GM21528 (cell line): ENCODE results near the gene PIK3R1.

Experiments
- ATAC-seq: cut with Tn5 transposase; IDR thresholded peaks from one replicate; pipeline ENCODE4 v1.9.1; 2021; ENCODE audit warnings: mild to moderate bottlenecking, moderate library complexity; ENCODE audit not compliant: unreplicated experiment, low FRiP score

PIK3R1 gene

DNA sequence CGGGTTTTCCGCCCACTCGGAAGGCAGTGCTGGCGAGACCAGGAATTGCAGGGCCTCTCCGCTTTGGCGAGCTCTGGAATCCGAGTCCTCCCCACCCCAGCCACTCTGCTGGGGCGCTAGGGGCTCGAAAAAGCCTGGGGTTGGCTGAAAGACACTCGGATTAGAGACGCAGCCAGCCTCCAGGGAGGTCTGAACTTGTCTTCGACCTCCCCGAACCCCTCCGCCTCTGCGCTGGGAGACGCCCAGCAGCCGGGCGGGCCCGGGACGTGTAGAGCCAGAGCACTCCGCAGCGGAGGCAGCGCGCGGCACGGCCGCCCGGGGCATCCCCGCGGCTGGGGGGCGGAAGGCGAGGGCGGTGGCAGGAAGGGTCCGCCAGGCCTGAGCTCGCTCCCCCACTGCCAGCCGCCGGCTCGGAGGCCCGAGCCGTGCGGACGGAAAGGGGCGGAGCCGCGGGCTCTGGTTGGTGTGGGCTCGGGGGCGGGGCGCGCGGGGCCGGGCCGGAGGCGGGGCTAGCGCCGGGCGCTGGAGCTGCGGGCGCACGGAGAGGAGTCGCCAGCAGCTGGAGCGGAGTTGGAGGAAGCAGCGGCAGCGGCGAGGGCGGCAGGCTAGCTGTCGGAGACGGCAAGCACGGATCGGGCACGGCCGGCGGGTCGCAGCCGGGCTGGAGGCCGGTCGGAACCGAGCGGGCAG is at the start of gene PIK3R1:
PIK3R1 (plus strand) TSS at position 549 of the 690 bp plus-strand sequence. CDS start 10,920 bp downstream, outside the sequence.
- peak; percentile 82 for ATAC-seq

DNA sequence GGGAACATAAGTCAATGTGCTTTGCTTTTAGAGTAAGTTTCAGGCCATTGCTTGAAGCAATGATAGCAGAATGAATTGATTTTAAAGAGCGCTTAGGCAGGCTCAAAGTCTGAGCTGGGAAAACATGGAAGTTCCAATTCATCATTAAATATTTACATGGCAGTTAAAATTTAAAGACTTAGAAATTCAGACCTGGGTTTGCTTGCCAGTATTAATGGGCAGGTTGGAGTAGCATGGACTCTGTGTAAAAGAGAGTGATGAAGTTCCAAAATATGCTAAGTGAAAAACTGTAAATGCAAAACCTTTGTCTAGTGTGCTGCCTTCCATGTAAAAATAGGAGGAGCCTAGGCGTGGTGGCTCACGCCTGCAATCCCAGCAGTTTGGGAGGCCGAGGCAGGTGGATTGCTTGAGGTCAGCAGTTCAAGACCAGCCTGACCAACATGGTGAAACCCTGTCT is 48.3 kb upstream of the PIK3R1 start:
- no peak for ATAC-seq

DNA sequence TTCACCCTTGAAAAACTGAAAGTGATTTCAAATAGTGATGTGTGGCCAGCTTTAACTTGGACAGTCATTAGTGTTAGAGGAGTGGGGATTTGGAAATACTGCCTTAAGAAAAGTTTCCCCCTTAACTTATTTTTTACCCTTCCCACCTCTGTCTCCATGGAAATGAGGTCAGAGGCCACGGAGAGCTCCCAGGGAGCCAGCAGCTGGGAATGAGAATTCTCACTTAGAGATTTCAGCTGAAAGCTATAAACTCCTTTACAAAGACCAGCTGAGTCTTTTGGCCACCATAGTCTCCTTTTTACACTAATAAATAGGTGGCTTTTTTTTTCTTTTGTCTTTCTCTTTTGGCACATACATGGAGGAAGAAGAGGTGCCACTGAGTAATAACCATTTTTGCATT is 45.7 kb upstream of the PIK3R1 start:
- ATAC-seq = no peak

DNA sequence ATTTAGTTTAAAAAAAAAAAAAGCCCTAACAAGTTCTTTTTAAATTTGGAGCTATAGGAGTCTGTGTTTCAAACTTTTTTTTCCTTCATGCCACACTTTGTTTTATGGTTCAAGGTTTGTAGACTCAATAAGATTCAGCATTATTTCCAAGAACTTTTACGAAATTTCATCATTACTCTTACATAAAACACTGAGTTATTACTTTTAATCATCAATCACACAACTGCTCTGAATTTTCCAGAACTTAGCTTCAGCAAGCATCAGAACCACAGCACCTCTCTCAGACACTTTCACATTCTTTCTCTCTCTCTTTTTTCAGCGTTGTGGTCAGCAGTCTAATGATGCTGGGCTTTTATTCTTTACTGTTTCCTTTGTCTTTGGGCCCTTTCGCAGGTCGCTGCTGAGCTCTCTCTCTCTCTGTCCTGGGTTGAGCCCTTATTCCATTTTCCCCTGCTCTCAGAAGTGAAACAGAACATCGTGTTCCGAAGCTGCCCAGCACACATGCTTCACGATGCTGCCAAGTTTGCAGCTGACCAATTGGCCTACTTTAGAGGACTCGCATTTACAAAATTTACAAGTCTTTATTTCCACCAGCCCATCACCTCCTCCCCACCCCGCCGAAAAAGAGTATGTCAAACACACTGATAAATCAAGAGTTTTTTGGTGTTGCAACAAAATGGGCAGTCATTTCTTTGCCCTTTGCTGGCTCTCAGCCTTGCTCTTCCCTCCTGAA is 44.6 kb upstream of the PIK3R1 start:
- ATAC-seq = no peak

DNA sequence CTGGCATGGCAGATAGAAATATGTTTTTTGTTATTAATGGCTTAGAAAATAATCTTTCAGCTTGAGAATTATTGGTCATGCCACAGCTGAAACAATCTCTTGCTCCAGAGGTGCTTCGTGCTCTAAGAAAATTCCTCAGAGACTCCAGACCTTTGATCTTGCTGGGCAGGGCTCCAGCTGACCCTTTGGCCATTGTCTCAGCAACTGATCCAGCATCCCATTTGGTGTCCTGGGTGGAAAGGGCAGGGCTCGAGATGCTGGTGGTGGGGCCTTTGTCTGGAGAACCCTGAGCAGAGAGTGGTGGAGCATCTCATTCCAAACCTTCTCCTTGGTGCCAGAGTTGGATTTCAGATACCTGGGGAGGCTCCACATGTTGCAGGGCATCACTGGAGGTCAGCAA is 43.2 kb upstream of the PIK3R1 start:
- ATAC-seq = no peak

GRCh38 chr5:68173007-68173406 is 42.5 kb upstream of the PIK3R1 start:
- ATAC-seq = no peak

DNA sequence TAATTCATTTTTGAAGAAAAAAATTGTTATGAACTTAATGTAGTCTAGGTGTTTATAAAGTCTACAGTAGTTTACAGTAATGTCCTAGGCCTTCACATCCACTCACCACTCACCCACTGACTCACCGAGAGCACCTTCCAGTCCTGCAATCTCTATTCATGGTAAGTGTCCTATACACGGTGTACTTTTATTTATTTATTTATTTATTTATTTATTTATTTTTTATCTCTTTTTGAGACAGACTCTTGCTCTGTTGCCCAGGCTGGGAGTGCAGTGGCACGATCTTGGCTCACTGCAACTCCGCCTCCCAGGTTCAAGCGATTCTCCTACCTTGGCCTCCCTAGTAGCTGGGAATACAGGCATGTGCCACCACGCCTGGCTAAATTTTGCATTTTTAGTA is 39.3 kb upstream of the PIK3R1 start:
- ATAC-seq = no peak

DNA sequence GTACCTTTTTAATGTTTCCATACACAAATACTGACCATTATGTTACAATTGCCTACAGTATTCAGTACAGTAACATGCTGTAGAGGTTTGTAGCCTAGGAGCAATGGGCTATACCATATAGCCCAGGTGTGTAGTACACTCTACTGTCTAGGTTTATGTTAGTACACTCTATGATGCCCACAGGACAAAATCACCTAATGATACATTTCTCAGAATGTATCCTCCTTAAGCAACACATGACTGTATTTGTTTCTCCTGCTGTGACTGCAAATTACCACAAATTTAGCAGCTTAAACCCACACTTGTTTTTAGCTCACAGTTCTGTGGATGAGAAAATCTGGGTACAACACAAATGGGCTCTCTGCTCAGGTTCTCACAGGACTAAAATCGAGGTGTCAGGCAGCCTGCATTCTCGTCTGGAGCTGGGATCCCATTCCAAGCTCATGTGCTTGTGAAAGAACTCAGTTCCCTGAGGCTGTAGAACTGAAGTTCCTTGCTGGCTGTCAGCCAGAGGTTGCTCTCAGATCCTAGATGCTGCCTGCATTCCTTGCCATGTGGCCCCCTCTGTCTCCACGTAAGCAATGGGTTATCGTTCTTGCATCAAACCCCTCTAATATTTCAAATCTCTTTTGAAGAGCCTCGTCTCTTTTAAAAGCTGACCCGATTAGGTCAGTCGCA is 38.6 kb upstream of the PIK3R1 start:
- ATAC-seq = no peak

DNA sequence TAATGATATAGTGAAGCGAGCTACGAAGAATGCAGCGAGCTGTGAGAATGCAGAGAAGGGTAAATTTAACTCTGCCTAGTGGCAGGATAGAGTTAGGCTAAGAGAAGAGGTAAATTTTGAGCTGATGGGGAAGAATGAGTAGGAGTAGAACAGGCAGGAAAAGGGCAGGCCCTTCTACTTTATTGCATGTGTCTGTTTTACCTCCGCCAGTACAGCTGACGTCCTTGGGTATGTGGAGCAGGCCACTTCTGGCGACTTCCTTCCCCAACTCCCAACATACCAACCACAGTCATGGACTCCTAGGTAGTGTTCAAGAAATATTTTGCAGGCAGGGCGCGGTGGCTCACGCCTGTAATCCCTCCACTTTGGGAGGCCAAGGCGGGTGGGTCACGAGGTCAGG is 37.9 kb upstream of the PIK3R1 start:
- no peak for ATAC-seq

GRCh38 chr5:68178579-68178978 is 37.0 kb upstream of the PIK3R1 start:
- ATAC-seq = no peak

DNA sequence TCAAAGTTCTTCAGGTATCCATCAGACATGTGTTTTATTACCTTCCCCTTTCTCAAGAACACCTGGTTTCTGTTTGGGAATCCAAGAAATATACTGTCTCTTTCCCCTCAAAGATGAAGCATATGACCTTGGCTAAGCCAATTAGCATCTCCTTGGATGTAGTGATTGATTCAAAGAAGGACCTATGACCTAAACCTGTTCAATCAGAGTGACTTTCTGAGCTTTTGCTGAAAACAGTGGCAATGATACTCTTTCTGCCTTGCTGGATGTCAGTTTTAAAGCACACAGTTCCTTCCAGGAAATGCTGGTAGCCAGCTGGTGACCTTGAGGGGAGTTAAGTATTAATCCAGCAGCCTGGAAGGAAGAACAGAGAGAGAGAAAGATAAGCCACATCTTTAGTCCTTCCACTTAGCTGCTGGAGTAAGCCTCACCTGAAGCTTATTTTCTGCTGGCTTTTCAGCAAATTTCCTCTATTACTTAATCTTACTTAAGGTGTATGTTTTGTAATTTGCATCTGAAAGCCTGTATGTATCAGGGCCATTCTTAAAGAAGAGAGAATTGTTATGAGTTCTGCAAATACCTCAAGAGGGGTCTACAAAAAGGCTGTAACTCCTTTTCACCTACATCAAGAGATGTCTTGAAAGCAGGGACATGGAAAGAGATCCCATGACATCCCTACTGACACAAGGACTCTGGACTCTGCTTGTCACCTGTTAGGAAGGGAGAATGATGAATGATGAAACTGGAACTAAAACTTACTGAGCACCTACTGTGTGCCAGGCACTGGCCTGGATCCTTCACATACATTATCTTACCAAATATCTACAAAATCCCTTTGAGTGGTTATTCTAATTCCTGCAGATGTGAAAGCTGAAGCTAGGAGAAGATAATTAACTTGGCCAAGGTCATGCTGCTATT is 35.2 kb upstream of the PIK3R1 start:
- ATAC-seq = no peak

DNA sequence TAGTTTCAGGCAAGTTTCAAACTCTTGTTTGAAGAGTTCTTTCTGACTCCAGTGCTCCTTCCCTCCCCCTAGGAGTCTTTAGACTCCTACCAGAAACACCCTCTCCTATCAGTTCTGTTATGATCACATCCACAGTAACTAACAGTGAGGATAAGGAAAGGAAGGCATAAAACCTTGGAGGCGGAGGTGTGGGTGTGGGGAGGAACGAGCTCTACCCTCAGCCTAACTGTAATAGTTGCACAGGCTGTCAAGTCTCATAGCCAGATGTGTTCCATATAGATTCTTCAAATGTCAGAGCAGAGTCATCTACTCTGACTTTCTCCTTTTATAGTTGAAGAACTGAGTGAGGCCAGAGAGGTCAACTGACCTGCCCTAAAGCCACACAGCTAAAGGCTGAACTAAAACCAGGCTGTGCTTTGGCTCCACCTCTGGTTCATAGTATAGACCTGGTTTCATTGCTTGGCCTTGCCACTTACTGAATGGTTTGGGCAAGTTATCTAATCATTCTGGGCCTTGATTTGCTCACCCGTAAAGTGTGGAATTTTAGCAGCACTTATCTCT is 34.4 kb upstream of the PIK3R1 start:
- ATAC-seq = no peak

DNA sequence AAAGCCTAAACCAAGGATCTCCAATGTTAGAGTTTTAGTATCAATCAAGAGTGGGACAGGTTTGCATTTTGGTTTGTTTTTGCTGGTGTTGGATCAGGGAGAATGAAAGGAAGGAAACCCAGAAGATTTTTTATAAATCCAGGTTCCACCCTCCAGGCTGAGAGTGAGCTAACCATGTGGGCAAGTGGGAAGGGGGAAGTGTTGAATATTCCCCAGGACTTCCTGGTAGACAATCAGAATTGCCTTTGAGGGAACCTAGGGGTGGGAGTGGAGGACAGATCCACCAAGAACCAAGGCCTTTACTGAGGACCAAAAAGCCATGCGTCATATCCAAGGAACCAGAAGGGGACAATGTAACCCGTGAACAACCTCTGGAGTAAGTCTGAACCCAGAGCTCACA is 33.5 kb upstream of the PIK3R1 start:
- no peak for ATAC-seq

DNA sequence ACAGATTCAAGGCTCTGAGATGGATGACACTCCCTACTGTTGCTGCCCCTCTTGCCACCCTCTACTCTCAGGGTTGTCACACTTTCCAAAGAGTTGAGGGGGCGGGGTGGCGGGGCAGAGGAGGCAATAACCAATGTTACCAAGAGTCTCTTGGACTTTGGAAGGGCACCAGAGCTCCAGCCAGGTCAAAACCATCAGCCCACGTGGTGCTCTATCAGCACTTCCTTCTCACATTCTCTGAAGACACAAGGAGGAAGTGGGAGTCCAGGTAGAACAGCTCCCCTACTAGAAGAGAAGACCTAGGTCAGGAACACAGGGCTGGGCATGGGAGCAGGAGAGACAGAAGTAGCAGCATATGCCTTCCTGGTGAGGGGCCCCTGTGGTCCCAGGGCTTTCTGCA is 33.0 kb upstream of the PIK3R1 start:
- ATAC-seq = no peak

DNA sequence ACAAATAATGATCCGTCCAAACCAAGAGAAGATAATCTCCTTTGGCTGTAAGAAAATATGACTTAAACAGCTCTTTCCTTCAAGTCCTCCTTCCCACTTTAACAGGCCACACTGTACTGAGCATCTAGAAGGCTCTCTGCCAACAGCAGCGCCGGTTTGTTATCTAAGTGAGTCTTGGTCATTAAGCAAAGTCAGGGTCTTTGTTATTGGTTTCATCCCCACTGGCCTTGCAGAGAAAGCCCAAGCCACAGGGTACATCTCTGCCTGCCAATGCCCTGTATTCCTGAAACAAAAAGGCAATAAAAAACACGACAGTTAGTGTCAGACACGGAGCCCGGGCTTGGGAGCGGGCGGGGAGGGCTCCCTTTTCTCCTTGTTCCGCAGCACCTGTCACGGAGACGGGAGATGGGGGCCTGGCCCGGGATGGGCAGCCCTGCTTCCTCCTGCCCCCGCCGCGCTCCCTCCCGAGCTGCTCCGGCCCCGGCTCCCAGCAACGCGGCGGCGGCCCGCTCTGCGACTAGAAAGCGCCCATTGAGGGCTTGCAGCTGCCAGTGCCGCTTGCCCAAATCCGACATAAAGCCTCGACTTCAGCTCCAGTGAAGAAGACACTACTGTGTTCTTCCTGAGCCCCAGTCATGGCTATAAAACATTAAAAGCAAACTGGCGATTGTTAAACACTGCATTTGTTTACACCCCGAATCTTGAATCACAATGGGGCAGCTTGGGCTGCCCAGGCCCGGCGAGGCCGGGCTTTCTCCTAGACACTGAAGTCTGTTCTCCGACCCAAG is 28.1 kb upstream of the PIK3R1 start:
- no peak for ATAC-seq

- ATAC-seq = no peak
Observed at GRCh38 chr5:68189171-68189570, 26.4 kb upstream of the PIK3R1 start.

DNA sequence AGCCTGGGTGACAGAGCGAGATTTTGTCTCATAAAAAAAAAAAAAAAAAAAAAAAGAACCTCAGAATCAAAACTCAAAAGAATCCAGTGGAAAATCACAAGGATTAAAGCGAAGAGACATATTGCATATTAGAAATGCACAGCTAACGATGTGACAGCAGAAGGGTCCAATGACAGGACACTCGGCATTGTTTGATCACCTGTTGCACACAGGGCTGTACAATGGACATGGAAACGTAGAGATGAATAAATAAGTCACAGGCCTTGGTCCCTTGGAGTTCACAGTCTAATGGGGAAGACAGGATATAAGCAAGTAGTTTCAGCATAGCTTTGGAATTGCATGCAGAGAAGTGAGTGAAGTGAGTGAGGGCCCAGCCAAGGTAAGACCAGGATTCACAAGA is 25.9 kb upstream of the PIK3R1 start:
- no peak for ATAC-seq

DNA sequence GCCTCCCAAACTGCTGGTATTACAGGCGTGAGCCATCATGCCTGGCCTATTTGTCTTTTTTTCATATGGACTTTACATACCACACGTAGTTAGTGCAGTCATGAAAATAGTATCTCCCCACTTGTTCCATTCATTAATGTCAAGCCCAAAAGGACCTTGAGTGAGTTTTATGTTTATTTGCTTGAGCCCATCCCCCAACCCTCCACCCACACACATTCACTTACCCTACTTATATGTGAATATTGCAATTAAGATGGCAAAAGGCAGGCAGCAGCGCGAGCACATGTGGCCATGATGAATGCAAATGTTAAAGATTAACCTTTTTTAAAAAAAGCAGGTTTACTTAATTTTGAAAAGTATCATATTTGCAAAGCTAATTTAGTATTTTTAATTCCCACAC is 24.9 kb upstream of the PIK3R1 start:
- no peak for ATAC-seq

DNA sequence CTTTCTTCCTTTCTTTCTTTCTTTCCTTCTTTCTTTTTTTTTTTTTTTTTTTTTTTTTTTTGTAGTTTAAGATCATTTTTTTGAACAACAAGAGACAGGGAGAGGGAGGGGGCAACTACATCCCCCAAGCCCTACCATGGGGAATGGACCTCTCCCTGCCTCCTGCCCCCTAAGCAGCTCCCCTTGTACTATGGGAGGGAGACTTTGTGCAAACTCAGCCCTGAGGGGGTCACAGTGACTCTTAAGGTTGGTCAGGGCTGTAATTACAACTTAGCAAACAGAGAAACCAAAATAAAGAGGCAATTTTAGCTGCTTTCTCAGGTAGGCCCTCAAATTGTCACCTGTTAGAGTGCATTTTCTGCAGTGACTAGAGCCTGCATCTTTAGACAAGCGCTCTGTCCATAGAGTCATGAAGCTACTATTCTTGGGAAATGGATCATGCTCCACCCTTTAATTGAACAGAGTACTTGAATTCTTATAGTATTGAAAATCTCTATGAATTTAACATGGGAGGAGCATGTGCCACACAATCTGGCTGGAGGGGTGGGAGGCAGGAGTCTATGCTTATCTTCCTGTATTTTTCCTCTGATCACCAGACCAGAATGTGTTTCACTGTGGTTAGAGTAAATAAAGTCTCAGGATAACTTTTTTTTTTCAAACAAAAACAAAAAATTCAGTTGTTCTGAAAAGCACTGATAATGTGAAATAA is 24.3 kb upstream of the PIK3R1 start:
- ATAC-seq = no peak
